Upper lobe of left lung (tissue), 6 donors: ENCODE measurements around the gene GTPBP6. TPM values are rescaled to one million over a fixed set of nuclear protein-coding genes. Genes with fewer than 3 reads are reported as not detected.

ENCODE experiments used
- ATAC-seq, 2 donors: fragments of 200-7000 bp; cut with Tn5 transposase; one replicate each; pipeline ENCODE4 v1.9.1; 2022; ENCODE audit warnings: mild to moderate bottlenecking in 2 of 2, moderate library complexity in 2 of 2; ENCODE audit not compliant: low FRiP score in 2 of 2
- DNase-seq, 2 donors: peaks; one replicate each; pipeline ENCODE4 v3.0.0-alpha.2; 2019 to 2020
- H3K27ac ChIP-seq, 4 donors: fragments of 200-600 bp; sonication (generic); one replicate each; pipeline ENCODE4 v1.5.1; 2016 to 2019
- H3K27me3 ChIP-seq, 4 donors: fragments of 200-600 bp; sonication (generic); one replicate each; pipeline ENCODE4 v1.5.1; 2017 to 2019
- H3K36me3 ChIP-seq, 4 donors: fragments of 200-600 bp; sonication (generic); one replicate each; pipeline ENCODE4 v1.5.1; 2016 to 2019
- H3K4me1 ChIP-seq, 4 donors: fragments of 200-600 bp; sonication (generic); one replicate each; pipeline ENCODE4 v1.5.1; 2018 to 2019
- H3K4me3 ChIP-seq, 4 donors: fragments of 200-600 bp; sonication (generic); one replicate each; pipeline ENCODE4 v1.5.1; 2017 to 2019; ENCODE audit warnings: mild to moderate bottlenecking in 2 of 4, moderate library complexity in 1 of 4
- H3K9me3 ChIP-seq, 4 donors: fragments of 200-600 bp; sonication (generic); one replicate each; pipeline ENCODE4 v1.5.1; 2018 to 2019
- EP300 ChIP-seq, 4 donors: sonication (generic); formaldehyde crosslinking; IDR thresholded peaks; one replicate each; pipeline ENCODE4 v1.5.1; 2017; ENCODE audit warnings: antibody characterized with exemption in 4 of 4, control low read depth in 2 of 4
- POLR2A ChIP-seq, 4 donors: fragments of 450-650 bp; IDR thresholded peaks; one replicate each; pipeline ENCODE4 v1.5.1; 2016 to 2017; ENCODE audit warnings: antibody characterized with exemption in 4 of 4, mild to moderate bottlenecking in 2 of 4
- POLR2AphosphoS5 ChIP-seq, 2 donors: sonication (generic); formaldehyde crosslinking; IDR thresholded peaks; one replicate each; pipeline ENCODE4 v1.5.1; 2017; ENCODE audit warnings: antibody characterized with exemption in 2 of 2
- WGBS, 2 donors: methylation state at CpG; one replicate each; pipeline ENCODE4 v1.1.5; 2017 to 2018; 5-methylcytosine and 5-hydroxymethylcytosine counted together
- total RNA-seq, 6 donors: library from RNA; depleted of rRNA in 4 of 6; stranded (reverse); fragments of >200 nt in 4 of 6; gene quantifications; one replicate each; pipeline versions ENCODE4 v1.1.0 to v1.2.1, GENCODE V29; 2016 to 2021
- TF ChIP-seq, protein P1 (sequence below), 6 experiments: fragments of 450-650 bp in 4 of 6; fragments of 200-600 bp in 2 of 6; sonication (generic) in 2 of 6; IDR thresholded peaks; one replicate each; pipeline ENCODE4 v1.5.1; 2016 to 2019; ENCODE audit warnings: antibody characterized with exemption in 6 of 6
- donor health status: DM: no; HTN: no; CAD: no; lungs with moderate emphysema.
- donor health status: DM: no; HTN: yes; CAD: no; lungs with severe emphysema.

GTPBP6 gene
- total RNA-seq, 6 donors from 2014 or later: 34.6 to 69.9 (median 61.0) TPM

- Histone ChIP-seq H3K36me3 (no peaks in the 10 kb centered on the region), H3K4me3 (no peak overlapping the region), H3K9me3 (no peaks in the 10 kb centered on the region), H3K27ac (peak overlapping the region in 1 of 4 donors; percentile 56), H3K4me1 (peaks cover 0 to 22% (median 4%) of the 10 kb centered on the region in 4 donors), H3K27me3 (no peaks in the 10 kb centered on the region)
- TF ChIP-seq, protein P1, sequence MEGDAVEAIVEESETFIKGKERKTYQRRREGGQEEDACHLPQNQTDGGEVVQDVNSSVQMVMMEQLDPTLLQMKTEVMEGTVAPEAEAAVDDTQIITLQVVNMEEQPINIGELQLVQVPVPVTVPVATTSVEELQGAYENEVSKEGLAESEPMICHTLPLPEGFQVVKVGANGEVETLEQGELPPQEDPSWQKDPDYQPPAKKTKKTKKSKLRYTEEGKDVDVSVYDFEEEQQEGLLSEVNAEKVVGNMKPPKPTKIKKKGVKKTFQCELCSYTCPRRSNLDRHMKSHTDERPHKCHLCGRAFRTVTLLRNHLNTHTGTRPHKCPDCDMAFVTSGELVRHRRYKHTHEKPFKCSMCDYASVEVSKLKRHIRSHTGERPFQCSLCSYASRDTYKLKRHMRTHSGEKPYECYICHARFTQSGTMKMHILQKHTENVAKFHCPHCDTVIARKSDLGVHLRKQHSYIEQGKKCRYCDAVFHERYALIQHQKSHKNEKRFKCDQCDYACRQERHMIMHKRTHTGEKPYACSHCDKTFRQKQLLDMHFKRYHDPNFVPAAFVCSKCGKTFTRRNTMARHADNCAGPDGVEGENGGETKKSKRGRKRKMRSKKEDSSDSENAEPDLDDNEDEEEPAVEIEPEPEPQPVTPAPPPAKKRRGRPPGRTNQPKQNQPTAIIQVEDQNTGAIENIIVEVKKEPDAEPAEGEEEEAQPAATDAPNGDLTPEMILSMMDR (IDR thresholded peaks at IDR 0.05): no peak
- peak in 1 of 4 donors; percentile 10 for TF ChIP-seq POLR2A (IDR thresholded peaks at IDR 0.05)
- WGBS, 2 donors: 60 to 61% methylated on average over 13 of the region's 13 CpGs
- ATAC-seq (peak in 1 of 2 donors; percentile 23), DNase-seq (peak in 1 of 2 donors; percentile 35)
Measured at GRCh38 chrX:262381-262909, 56.2 kb downstream of the GTPBP6 start.

DNA sequence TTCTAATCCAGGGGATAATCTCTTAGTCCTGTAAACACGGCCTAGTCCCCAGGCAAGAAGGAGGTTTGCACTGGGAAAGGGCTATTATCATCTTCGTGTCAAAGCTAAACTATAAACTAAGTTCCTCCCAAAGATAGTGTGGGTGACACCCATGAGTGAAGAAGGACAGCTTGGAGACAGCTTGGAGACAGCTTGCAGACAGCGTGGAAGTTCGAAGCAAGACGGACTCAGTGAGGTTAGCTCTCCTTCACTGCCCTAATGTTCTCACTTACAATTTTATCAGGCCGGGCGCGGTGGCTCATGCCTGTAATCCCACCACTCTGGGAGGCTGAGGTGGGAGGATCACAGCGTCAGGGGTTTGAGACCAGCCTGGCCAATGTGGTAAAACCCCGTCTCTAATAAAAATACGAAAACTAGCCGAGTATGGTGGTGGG, 56.7 kb downstream of the GTPBP6 start:
- Histone ChIP-seq H3K36me3 (no peaks in the 10 kb centered on the region), H3K27ac (peak overlapping the region in 1 of 4 donors; percentile 56), H3K4me3 (no peak overlapping the region), H3K4me1 (peaks cover 0 to 22% (median 4%) of the 10 kb centered on the region in 4 donors), H3K9me3 (no peaks in the 10 kb centered on the region), H3K27me3 (no peaks in the 10 kb centered on the region)
- TF ChIP-seq, protein P1 (IDR thresholded peaks at IDR 0.05): no peak
- TF ChIP-seq POLR2AphosphoS5 (IDR thresholded peaks at IDR 0.05) (no peak), POLR2A (IDR thresholded peaks at IDR 0.05) (no peak), EP300 (IDR thresholded peaks at IDR 0.05) (no peak)
- no peak for DNase-seq
- ATAC-seq: no peak
- 67 to 73% methylated on average over 12 of the region's 12 CpGs for WGBS, 2 donors

GRCh38 chrX:261167-261918, 57.3 kb downstream of the GTPBP6 start:
- DNase-seq (peak in 1 of 2 donors; percentile 12), ATAC-seq (peak; percentile 45 to 51)
- 54 to 65% methylated on average over 11 to 32 of the region's 32 CpGs for WGBS, 2 donors
- no peak overlapping the region for H3K4me3 ChIP-seq
- no peaks in the 10 kb centered on the region for H3K36me3 ChIP-seq
- no peaks in the 10 kb centered on the region for H3K9me3 ChIP-seq
- TF ChIP-seq POLR2A (IDR thresholded peaks at IDR 0.05): peak in 1 of 4 donors; percentile 15
- TF ChIP-seq EP300 (IDR thresholded peaks at IDR 0.05): no peak
- peak overlapping the region in 1 of 4 donors; percentile 56 for H3K27ac ChIP-seq
- H3K4me1 ChIP-seq: peaks cover 0 to 22% (median 4%) of the 10 kb centered on the region in 4 donors
- no peaks in the 10 kb centered on the region for H3K27me3 ChIP-seq

DNA sequence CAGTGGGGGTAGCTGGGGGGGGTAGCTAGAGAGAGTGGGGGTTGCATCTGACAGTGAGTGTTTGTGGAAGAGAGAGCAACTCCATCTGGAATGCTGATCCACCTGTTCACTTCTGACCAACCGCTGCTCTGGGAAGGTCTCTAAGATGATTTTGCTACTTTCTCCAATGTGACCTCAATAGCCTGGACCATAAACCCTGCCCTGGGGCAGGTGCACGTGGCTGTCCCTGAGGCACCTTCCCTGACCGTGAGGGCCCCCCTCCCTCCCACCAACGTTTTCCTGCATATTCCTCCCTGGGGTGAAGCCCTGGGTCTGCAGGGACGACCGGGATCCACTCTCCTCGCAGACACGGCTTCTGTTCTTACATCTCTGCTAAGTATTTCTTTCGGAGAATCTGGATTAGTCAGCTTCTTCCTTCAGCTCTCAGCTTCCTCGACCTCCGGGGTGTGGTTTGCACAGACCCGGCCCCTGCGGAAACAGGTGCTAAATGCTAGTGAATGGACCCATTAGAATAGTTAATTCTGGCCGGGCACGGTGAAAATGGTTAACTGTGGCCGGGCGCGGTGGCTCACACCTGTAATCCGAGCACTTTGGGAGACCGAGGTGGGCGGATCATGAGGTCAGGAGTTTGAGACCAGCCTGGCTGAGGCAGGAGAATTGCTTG, 58.8 kb downstream of the GTPBP6 start:
- no peak for ATAC-seq
- H3K27me3 ChIP-seq: no peaks in the 10 kb centered on the region
- DNase-seq: no peak
- no peaks in the 10 kb centered on the region for H3K36me3 ChIP-seq
- no peak overlapping the region for H3K27ac ChIP-seq
- 79 to 80% methylated on average over 20 to 21 of the region's 21 CpGs for WGBS, 2 donors
- TF ChIP-seq EP300 (IDR thresholded peaks at IDR 0.05) (no peak), POLR2A (IDR thresholded peaks at IDR 0.05) (no peak), POLR2AphosphoS5 (IDR thresholded peaks at IDR 0.05) (no peak)
- TF ChIP-seq, protein P1 (IDR thresholded peaks at IDR 0.05): no peak
- peaks cover 0 to 22% (median 4%) of the 10 kb centered on the region in 4 donors for H3K4me1 ChIP-seq
- H3K4me3 ChIP-seq: no peak overlapping the region
- H3K9me3 ChIP-seq: no peaks in the 10 kb centered on the region
